Inferior parietal cortex (tissue), 1 donor: ENCODE results near the gene MYCBP2.

ENCODE experiments used
- DNase-seq: peaks from one replicate; pipeline ENCODE4 v3.0.0-alpha.2; 2016; ENCODE audit errors: extremely low spot score

The MYCBP2 gene

GRCh38 chr13:77105051-77105450 lies 221.8 kb downstream of the MYCBP2 start:
- DNase-seq, result no peak

- DNase-seq, result no peak
Measured at GRCh38 chr13:77099415-77099814, 227.5 kb downstream of the MYCBP2 start.

- DNase-seq, result no peak
Measured at GRCh38 chr13:77095288-77095687, 231.6 kb downstream of the MYCBP2 start.

- no peak for DNase-seq
Measured at GRCh38 chr13:77094773-77095172, 232.1 kb downstream of the MYCBP2 start.

GRCh38 chr13:77093735-77094134 lies 233.2 kb downstream of the MYCBP2 start:
- no peak for DNase-seq

GRCh38 chr13:77084755-77085154 lies 242.1 kb downstream of the MYCBP2 start:
- DNase-seq, result no peak

GRCh38 chr13:77079902-77080413 lies 246.9 kb downstream of the MYCBP2 start:
- DNase-seq, result peak; percentile 52

GRCh38 chr13:77067519-77067918 lies 259.4 kb downstream of the MYCBP2 start:
- DNase-seq, result no peak

GRCh38 chr13:77065461-77066147 lies 261.3 kb downstream of the MYCBP2 start:
- DNase-seq, result no peak

- no peak for DNase-seq
Measured at GRCh38 chr13:77062097-77062496, 264.8 kb downstream of the MYCBP2 start.

GRCh38 chr13:77061362-77061761 lies 265.5 kb downstream of the MYCBP2 start:
- no peak for DNase-seq

GRCh38 chr13:77056886-77057285 lies 270.0 kb downstream of the MYCBP2 start:
- no peak for DNase-seq

GRCh38 chr13:77056382-77056781 lies 270.5 kb downstream of the MYCBP2 start:
- DNase-seq, result no peak

GRCh38 chr13:77055158-77055557 lies 271.7 kb downstream of the MYCBP2 start:
- DNase-seq, result no peak

- DNase-seq, result no peak
Measured at GRCh38 chr13:77053192-77053591, 273.7 kb downstream of the MYCBP2 start.

GRCh38 chr13:77048681-77049080 lies 278.2 kb downstream of the MYCBP2 start:
- no peak for DNase-seq

- DNase-seq, result no peak
Measured at GRCh38 chr13:77047649-77048343, 279.1 kb downstream of the MYCBP2 start.

- DNase-seq, result no peak
Measured at GRCh38 chr13:77042566-77043177, 284.2 kb downstream of the MYCBP2 start.

- no peak for DNase-seq
Measured at GRCh38 chr13:77040835-77041234, 286.1 kb downstream of the MYCBP2 start.

- DNase-seq, result no peak
Measured at GRCh38 chr13:77040076-77040475, 286.8 kb downstream of the MYCBP2 start.

GRCh38 chr13:77038907-77039480 lies 287.9 kb downstream of the MYCBP2 start:
- no peak for DNase-seq

- DNase-seq, result no peak
Measured at GRCh38 chr13:77036279-77036678, 290.6 kb downstream of the MYCBP2 start.
